Thoracic aorta (tissue), 2 donors: ENCODE results near the gene LTC4S. TPM values are rescaled to one million over a fixed set of nuclear protein-coding genes. Genes with fewer than 3 reads are reported as not detected.

Source experiments
- ATAC-seq: fragments of 150-250 bp; one replicate; pipeline ENCODE4 v1.8.0; 2017; ENCODE audit warnings: low read depth; ENCODE audit not compliant: insufficient number of reproducible peaks, low FRiP score
- DNase-seq: peaks from one replicate; pipeline ENCODE4 v3.0.0-alpha.2; 2020; ENCODE audit warnings: low spot score
- H3K27ac ChIP-seq, 2 donors: fragments of 200-600 bp; sonication (generic); 1 replicate in 1 of 2; 2 replicates in 1 of 2; pipeline ENCODE4 v1.5.1; 2016; ENCODE audit warnings: mild to moderate bottlenecking in 2 of 2, moderate library complexity in 2 of 2
- H3K27me3 ChIP-seq: fragments of 200-600 bp; sonication (generic); replicated peaks from 2 replicates; pipeline ENCODE4 v1.6.0; 2016; ENCODE audit warnings: mild to moderate bottlenecking; ENCODE audit not compliant: insufficient read depth
- H3K36me3 ChIP-seq: fragments of 200-600 bp; sonication (generic); one replicate; pipeline ENCODE4 v1.5.1; 2016
- H3K4me1 ChIP-seq, 2 donors: fragments of 200-600 bp; sonication (generic); 1 replicate in 1 of 2; 2 replicates in 1 of 2; pipeline versions ENCODE4 v1.5.1 to v1.6.0; 2016; ENCODE audit warnings: low read depth in 2 of 2, mild to moderate bottlenecking in 1 of 2; ENCODE audit not compliant: control insufficient read depth in 1 of 2
- H3K4me3 ChIP-seq: fragments of 200-600 bp; sonication (generic); 2 replicates; pipeline ENCODE4 v1.5.1; 2016; ENCODE audit warnings: mild to moderate bottlenecking
- H3K9me3 ChIP-seq: fragments of 200-600 bp; sonication (generic); 2 replicates; pipeline ENCODE4 v1.5.1; 2016
- total RNA-seq, 2 donors: library from RNA; depleted of rRNA; stranded (reverse); fragments of >200 nt; gene quantifications; one replicate each; pipeline versions ENCODE4 v1.1.0 to v1.2.3, GENCODE V29; 2016
- TF ChIP-seq, protein P1 (sequence below): fragments of 200-600 bp; sonication (generic); IDR thresholded peaks from one replicate; pipeline ENCODE4 v1.5.1; 2019; ENCODE audit warnings: antibody characterized with exemption

LTC4S gene
- total RNA-seq, 2 donors from 2014 or later: 4.9 to 6.6 TPM

DNA sequence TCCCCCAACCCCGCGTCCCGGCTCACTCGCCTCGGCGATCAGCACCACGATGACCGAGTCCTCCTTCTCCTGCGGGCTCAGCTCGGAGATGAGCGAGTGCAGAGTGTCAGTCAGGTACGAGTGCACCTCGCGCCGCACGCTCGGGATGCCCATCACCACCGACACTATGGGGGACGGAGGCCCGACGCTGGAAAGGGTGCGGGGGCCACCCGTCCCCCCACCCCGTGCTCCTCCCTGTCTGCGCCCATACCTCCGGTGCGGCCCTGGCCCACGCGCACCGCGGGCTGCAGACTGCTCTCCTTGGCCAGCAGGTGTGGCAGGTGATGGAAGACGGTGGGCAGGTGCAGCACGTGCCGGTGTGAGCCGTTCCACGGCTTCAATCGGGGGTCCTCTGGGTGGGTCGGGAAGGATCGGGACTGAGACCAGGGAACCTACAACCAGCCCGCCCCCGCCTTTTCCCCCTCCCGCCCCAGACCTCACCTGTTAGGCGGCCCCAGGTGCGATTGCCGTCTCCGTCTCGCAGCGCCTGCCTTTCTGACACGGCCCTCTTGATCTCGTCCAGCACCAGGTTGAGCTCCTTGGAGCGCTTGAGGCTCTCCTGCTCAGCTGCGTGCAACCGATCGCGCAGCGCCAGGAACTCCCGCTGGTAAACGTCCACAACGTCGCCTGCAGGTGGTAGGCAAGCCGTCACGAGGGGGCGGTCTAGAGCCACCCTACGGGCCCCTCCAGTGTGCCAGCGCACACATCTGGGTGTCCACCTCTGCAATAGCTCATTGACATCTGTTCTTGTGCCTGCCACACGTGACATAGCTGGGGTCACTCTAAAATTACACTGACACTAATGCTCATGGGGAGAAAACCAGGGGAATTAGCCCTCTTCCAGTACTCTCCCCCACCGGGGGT lies 7.8 kb downstream of the LTC4S start:
- TF ChIP-seq, protein P1, sequence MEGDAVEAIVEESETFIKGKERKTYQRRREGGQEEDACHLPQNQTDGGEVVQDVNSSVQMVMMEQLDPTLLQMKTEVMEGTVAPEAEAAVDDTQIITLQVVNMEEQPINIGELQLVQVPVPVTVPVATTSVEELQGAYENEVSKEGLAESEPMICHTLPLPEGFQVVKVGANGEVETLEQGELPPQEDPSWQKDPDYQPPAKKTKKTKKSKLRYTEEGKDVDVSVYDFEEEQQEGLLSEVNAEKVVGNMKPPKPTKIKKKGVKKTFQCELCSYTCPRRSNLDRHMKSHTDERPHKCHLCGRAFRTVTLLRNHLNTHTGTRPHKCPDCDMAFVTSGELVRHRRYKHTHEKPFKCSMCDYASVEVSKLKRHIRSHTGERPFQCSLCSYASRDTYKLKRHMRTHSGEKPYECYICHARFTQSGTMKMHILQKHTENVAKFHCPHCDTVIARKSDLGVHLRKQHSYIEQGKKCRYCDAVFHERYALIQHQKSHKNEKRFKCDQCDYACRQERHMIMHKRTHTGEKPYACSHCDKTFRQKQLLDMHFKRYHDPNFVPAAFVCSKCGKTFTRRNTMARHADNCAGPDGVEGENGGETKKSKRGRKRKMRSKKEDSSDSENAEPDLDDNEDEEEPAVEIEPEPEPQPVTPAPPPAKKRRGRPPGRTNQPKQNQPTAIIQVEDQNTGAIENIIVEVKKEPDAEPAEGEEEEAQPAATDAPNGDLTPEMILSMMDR: peak; percentile 54
- no peaks in the 10 kb centered on the region for H3K27me3 ChIP-seq
- no peak overlapping the region for H3K4me3 ChIP-seq
- no peaks in the 10 kb centered on the region for H3K9me3 ChIP-seq
- H3K27ac ChIP-seq: no peak overlapping the region
- peaks cover 32% of the 10 kb centered on the region for H3K36me3 ChIP-seq
- DNase-seq (no peak), ATAC-seq (no peak)
- H3K4me1 ChIP-seq: peaks cover 19 to 34% of the 10 kb centered on the region in 2 donors

DNA sequence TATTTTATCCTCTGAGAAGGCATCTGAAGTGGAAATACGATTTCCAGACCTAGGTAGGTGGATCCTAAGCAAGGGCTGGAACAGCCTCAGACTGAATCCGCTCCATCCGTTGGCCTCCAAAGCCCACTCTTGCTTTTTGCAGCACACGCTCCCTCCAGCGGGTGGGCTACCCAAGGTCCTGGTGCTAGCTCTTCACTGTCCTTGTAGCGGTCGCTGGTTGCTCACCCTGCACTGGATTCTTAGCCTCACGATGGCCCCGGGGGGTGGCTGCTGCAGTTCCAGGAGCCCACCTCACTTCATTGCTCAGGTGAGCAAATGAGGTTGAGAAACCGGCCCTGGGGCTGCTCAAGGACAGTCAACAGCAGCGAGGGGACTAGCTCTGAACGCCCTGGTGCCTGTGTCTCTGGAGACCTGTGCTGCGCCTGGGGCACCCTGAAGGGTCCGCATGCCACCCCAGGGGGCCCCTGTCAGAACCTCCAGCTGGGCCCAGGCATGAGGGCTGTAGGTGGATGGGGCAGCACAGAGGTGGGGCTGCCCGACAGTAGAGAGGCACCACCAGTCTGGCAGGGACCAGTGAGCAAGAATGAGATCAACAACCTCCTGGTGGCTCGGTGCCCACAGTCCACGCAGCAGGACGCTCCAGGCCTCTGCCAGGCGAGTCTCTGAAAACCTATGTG lies 8.6 kb downstream of the LTC4S start:
- Histone ChIP-seq H3K27ac (no peak overlapping the region), H3K27me3 (no peaks in the 10 kb centered on the region), H3K4me3 (no peak overlapping the region), H3K36me3 (peaks cover 32% of the 10 kb centered on the region), H3K9me3 (no peaks in the 10 kb centered on the region), H3K4me1 (peaks cover 15 to 29% of the 10 kb centered on the region in 2 donors)
- TF ChIP-seq, protein P1: no peak
- DNase-seq: no peak
- ATAC-seq: no peak

- no peak overlapping the region for H3K4me3 ChIP-seq
- no peak for ATAC-seq
- H3K9me3 ChIP-seq: no peaks in the 10 kb centered on the region
- H3K27ac ChIP-seq: no peak overlapping the region
- H3K27me3 ChIP-seq: no peaks in the 10 kb centered on the region
- no peak for DNase-seq
- H3K4me1 ChIP-seq: peaks cover 15 to 29% of the 10 kb centered on the region in 2 donors
- peaks cover 27% of the 10 kb centered on the region for H3K36me3 ChIP-seq
- TF ChIP-seq, protein P1: no peak
These were observed 9.3 kb downstream of the LTC4S start for GRCh38 chr5:179802950-179803562.

GRCh38 chr5:179803651-179804554 lies 10.1 kb downstream of the LTC4S start:
- ATAC-seq: no peak
- no peaks in the 10 kb centered on the region for H3K27me3 ChIP-seq
- H3K36me3 ChIP-seq: peaks cover 18% of the 10 kb centered on the region
- H3K27ac ChIP-seq: no peak overlapping the region
- H3K4me1 ChIP-seq: peaks cover 15 to 29% of the 10 kb centered on the region in 2 donors
- H3K4me3 ChIP-seq: no peak overlapping the region
- TF ChIP-seq, protein P1: no peak
- H3K9me3 ChIP-seq: no peaks in the 10 kb centered on the region
- no peak for DNase-seq
